Middle frontal gyrus (tissue), 1 donor: ENCODE data around the gene TXNRD1.

Experiments used
- DNase-seq: peaks from one replicate; pipeline ENCODE4 v3.0.0-alpha.2; 2015; ENCODE audit warnings: low spot score; ENCODE audit errors: extremely low spot score

The TXNRD1 gene

DNA sequence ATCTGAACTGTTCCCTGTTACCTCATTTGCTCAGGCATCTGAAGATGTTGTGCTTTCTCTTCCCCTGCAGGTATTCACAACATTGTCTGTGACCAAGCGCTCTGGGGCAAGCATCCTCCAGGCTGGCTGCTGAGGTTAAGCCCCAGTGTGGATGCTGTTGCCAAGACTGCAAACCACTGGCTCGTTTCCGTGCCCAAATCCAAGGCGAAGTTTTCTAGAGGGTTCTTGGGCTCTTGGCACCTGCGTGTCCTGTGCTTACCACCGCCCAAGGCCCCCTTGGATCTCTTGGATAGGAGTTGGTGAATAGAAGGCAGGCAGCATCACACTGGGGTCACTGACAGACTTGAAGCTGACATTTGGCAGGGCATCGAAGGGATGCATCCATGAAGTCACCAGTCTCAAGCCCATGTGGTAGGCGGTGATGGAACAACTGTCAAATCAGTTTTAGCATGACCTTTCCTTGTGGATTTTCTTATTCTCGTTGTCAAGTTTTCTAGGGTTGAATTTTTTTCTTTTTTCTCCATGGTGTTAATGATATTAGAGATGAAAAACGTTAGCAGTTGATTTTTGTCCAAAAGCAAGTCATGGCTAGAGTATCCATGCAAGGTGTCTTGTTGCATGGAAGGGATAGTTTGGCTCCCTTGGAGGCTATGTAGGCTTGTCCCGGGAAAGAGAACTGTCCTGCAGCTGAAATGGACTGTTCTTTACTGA is 132.9 kb downstream of the TXNRD1 start:
- DNase-seq = no peak

DNA sequence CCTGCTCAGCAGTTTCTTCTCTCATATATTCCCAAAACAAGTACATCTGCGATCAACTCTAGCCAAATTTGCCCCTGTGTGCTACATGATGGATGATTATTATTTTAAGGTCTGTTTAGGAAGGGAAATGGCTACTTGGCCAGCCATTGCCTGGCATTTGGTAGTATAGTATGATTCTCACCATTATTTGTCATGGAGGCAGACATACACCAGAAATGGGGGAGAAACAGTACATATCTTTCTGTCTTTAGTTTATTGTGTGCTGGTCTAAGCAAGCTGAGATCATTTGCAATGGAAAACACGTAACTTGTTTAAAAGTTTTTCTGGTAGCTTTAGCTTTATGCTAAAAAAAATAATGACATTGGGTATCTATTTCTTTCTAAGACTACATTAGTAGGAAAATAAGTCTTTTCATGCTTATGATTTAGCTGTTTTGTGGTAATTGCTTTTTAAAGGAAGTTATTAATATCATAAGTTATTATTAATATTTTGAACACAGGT is 133.5 kb downstream of the TXNRD1 start:
- DNase-seq = no peak

DNA sequence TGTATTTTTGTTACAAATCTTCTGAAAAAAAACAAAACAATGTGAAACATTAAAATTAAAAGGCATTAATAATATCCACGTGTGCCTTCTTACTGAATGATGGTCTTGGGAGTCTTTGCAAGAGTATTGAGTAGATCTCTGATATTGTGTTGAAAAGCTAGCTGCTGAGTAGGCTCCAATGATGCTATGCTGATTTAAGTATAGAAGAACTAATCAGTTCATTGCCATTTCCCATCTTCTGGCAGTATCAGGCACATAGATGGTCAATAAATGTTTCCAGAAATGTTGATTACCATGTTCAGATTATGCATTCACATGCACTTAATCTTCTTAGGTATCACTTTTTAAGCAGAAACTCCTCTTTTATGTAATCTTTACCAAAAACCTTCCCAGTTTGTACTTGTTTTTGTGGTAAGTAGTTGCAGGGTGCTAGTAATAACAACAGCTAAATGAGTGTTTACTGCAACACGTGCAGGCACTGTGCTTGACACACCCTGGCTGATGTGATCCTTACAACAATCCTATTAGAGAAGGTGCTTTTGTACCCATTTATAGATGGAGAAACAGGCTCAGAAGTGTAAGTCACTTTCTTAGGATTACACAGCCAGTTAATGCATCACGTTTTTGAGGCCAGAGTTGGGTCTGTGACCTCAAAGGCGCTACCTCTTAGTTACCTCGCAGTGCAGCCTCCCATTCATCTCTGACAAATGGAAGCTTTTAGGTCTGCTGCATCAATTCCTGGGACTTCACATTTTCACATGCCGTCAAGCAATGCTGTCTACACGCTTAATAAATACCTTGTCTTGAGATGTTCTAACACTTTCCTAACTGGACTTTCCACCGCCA is 134.9 kb downstream of the TXNRD1 start:
- DNase-seq = no peak

DNA sequence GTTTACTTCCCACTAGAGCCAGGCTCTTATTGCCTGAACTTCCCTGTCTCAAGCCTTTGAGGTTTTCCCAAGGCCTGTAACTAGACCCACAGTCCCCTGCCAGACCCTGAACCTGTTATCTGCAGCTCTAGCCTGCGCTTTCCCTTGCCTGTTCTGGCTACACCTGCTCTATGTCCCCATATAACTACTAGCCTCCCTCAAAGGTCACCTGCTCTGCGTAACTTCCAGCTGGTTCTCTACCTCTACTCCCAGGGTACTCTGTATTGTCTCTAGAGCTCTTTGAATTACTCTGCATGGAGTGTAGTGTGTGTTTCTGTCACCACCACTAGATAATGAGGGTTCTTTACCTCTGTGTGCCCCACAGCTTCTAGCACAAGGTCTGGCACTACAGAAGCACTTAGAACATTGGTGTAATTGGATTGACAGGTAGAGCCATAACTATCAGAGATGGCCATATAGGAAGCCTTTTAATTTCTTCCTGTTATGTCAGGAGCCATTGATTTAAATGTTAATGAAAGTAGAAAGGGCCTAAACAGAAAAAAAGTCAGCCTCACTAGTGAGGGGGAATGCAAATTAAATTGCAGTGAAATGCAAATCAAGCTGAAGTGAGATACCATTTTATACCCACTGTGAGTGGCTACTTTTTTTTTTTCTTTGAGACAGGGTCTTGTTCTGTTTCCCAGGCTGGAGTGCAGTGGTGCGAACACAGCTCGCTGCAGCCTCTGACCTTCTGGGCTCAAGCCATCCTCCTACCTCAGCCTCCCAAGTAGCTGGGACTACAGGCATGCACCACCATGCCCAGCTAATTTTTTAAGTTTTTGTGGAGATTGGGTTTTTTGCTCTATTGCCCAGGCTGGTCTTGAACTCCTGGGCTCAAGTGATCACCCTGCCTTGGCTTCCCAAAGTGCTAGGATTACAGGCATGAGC is 135.7 kb downstream of the TXNRD1 start:
- no peak for DNase-seq

DNA sequence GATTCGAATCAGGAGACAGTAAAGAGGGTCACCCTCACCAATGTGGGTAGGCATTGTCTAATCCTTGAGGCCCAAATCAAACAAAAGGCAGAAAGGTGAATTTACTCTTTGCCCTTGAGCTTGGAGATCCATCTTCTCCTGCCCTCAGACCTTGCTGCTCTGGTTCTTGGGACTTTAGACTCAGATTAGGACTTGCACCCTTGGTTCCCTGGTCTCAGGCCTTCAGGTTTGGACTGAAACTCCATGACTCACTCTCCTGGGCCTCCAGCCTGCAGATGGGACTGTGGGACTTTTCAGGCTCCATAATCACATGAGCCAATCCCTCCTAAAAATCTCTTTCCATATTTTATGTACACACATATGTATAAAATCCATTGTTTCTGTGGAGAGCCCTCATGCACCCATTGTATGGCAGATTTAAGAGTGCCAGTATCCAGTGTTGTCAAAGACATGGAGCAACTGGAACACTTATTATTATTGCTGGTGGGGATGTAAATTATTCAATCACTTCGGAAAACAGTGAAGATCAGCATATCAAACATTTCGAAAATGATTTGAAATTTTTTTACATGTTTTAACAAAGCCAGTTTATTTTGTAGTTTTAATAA is 136.6 kb downstream of the TXNRD1 start:
- no peak for DNase-seq

DNA sequence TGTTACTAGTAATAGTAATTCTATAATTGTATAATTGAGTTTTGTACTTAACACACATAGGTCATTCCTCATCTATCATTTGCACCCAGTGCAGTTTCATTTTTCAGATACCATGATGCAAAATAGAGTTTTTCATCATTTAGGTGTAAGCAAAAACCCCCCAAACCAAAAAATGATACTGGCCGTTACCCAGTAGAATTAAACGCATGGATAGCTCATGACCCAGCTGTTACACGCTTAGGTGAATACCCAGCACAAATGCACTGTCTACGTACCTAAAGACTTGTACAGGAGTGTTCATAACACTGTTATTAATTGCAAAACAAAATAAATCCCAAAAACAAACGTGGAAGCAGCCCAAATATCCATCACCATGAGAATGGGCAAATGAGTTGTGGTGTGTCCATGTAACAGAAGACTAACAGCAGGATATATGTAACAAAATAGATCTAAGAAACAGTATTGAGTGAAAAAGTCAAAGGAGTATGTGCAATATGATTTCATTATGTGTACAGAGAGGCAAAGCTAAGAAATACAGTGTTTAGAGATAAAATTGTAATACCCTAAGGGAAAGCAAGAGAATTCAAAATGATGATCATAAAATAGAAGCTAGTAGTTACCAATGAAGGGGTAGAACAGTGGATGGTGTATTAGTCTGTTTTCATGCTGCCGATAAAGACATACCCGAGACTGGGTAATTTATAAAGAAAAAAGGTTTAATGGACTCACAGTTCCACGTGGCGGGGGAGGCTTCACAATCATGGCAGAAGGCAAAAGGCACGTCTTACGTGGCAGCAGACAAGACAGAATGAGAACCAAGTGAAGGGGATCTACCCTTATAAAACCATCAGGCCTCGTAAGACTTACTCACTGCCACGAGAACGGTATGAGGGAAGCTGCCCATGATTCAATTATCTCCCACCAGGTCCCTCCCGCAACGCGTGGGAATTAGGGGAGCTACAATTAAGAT is 137.7 kb downstream of the TXNRD1 start:
- no peak for DNase-seq

DNA sequence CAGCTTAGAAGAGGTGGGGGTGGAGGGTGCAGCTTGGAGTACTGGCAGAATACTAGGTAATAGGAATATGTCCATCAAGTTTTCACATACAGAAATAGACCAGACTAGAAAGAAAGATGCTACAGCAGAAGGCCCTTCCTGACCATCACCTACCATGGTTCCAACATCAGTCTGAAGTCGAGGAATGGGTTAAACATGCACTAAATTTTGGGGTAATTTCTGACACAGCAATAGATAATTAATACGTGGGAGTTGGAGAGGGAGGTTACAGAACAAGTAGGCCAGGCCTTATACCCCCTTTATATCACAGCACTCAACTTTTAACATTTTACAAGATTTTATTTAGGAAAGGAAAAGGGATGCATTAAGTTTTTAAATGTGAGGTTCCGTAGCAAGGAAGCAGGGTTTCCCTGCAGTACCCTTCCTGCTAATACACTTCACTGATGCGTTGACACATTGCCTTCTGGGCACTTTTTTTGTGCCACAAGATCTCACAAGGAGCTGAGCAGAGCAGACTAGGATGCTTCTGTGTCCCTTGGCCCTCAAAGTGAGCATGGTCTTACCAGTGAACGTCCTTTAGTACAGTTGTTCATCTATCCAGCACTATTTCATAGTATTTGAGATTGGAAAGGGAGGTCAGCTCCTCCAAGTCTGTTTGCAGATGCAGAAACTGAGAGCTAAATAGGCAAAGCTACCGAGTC is 138.7 kb downstream of the TXNRD1 start:
- DNase-seq = no peak

DNA sequence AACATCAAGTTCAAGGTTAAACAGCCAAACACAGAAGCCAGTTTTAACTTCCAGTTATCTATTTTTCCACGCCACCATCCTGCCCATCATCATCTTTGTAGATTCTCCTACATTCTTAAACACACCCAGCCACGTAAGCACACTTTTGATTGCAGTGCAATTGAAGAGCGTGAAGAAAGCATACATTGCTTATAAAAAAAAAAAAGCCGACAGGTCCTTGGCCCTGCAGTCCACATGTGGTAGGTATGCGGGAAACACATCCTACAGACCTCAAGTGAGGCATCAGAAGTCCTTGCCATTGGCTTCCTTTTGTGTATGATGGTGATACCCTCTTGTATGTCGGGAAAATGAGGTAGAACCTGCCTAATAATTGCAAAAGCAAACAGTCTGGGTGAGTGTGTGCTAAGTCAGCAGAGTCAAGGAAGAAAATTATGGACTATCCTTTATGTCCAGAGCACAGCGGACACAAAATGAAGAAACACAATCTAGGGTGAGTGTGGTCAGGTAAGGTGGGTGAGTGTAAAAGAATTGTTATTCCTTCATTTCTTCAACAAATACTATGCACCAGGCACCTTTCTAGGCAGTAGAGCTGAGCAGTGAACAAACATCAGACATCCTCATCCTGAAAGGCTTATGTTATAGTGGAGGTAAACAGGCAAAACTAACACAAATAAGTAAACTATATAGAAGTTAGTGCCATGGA is 139.4 kb downstream of the TXNRD1 start:
- DNase-seq = no peak

DNA sequence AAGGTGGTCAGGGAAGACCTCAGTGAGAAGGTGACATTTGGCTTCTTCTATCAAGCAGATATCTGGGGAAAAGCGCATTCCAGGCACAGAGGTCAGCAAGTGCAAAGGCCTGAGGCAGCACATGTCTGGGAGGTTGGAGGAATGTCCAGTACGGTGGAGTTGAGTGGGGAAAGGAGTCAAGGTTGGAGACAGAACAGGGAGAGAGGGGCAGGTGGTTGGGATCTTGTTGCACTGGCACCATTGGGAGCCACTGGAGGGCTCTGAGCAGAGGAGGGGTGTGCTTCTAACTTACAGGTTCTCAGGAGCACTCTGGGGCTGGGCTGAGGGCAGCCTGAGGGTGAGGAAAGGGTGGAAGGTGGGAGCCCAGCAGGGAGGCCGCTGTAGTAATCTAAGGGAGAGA is 140.1 kb downstream of the TXNRD1 start:
- DNase-seq = no peak

DNA sequence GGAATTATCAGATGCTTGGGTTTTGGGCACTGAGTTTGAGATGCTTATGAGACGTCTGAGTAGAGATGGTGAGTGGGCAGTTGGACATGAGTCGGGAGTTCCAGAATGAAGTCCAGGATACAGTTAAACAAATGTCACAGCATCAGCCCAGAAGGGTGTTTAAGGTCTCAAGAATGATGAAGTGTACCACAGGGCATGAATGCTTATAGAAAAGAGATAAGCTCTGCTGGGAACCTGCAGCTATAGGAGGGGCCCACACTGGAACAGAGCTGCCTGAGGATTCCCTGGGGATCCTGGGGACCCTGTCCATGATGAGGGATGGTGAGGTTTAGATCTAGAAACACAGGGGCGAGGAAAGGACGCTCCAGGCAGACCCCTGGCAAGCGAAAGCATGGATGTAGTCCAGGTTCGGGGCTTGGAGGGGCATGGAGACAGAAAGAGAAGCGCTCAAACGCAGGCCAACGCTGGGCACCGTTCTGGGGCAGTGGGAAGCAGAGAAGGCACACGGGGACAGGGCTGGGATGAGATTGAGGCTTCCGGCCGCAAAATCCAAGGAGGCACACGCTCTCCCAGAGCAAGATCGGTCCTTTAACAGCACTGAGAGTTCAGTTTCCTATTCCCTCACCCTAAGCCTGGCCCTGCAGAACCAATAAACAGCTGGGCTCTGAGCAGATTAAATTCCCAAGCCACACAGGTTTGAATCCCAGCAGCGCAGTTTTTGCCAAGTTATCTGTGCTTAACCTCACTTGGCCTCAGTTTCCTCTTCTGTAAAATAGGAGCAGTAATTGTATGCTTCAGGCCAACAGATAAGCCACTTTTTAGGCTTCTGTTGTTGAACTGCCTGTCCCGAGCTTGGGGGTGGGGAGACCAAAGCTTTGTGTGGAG is 140.9 kb downstream of the TXNRD1 start:
- no peak for DNase-seq

DNA sequence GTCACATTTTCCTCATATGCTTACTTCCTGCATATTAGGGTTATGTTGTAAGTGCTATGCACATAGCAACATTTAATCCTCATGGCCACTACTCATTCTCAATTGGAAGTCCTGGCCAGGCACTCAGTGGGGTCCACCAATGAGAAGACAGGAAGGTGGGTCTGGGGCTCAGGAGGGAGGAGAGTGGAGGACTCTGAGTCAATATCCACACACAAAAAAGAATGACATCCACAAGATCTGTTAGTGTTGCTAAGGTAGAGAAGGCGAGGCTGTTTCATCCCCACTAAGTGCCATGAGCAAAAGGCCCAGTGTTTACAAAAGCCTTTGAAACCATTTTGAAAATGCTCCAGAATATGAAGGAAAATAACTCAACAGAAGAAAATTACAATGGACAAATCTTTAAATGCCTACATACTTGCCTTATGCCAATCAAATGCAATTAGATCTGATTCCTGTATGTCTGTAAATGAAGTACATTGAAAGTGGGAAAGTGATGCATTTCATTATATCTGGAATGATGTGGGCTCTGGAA is 141.9 kb downstream of the TXNRD1 start:
- no peak for DNase-seq

DNA sequence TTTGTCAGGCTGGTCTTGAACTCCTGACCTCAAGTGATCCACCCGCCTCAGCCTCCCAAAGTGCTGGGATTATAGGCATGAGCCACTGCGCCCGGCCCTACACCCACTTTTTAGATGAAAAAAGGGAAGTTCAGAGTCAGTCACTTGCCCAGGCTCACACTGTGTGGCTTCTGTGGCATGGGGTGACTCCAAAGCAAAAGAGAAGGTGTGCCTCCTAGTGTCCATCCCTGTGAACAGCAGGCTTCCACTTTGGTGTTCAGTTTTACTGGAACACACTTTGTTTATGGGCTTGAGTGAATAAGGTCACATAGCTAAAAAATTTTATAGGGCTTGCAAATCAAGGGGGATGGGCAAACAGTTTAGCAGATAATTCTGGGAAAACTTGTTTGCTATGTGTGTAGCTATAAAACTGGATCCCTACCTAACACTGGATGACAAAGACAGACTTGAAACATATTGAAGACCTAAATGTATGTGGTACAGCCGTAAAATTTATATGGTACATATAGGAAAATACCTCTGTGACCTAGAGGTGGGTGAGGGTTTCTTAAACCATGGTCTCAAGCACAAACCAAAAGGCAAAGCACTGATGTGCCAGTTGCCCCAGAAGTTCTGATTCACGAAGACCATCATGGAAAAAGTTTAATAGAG is 142.9 kb downstream of the TXNRD1 start:
- DNase-seq = no peak

DNA sequence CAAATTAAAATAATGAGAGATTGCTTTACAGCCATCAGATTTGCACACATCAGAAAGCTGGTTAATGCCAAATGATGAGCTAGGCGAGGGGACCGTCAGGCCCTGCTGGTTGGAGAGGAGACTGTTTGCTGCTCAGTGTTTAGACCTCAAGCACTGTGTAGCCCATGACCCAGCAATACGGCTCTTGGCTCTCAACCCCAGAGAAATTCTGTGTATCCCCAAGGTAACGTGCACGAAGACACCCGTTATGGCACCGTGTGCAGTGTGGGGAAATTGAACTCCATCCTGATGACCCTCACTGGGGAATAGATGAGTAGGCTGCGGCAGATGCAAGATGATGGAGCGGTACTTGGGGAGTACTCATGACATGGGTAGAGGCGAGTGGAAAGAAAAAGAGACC is 143.6 kb downstream of the TXNRD1 start:
- DNase-seq = no peak

DNA sequence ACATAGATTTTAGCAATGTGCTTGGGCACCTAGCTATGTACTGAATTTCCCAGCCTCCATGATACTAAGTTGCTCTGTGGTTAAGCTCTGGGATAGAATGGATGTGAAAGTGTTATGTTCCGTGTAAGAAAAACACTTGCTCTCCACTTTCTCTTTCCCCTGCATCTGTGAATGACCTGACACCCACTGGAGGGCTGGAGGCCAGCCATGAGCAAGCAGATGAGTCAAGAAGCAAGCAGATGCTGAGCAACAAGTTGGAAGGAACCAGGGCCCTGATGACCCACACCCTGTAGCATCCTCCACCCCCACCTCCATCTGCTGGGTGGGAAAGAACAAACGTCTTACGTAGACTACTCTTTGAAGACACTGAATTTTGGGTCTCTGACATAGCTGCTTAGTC is 144.6 kb downstream of the TXNRD1 start:
- no peak for DNase-seq

DNA sequence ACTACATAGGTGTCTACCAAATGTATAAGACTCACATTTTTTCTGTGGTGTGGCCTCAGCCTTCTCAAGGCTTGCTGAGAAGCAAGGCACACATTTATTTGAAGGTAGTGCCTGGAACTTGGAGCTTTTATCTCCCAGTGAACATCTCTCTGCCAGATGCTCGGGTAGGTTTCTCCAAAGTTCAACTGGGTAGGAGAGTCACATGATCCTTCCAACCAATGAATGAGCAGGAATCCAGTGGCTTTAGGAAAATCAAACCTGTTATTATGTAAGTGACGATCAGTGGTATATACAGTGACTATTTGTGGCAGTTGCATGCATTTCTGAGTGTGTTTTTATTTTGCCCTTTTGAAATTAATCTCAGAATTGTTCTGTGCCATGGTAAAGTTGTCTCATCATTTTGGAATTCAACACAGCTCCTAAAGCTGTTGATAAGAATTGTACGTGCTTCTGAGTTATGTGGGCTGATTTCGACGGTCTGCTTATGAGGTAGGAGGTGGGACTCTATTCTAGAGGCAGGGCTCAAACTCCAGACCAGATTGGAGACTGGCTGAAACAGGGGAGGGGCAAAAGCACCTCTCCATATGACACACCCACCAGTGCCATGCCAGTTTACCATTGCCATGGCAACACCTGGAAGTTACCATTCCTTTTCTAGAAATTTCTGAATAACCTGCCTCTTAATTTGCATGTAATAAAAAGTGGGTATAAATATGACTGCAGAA is 145.6 kb downstream of the TXNRD1 start:
- DNase-seq = no peak

DNA sequence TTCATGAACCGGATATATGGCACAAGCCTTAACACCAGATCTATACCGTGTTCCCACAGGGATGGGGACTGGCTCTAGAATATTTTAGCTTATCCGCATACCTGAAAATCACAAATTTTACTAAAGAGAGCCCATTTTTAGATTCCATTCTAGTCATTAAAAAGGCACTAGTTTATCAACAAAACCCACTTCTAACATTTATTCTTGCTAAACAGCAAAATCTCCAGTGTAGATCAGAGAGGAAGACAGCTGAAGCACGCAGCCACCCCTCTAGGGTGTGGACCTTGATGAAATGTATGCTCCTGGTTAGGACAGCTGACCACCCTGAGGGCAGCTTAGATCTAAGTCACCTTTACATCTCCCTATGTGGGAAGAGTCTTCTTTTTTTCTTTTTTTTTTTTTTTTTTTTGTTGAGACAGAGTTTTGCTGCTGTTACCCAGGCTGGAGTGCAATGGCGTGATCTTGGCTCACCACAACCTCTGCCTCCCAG is 150.4 kb downstream of the TXNRD1 start:
- no peak for DNase-seq
